H54 (cell line): ENCODE measurements around the gene KTN1.
A peak's percentile ranks its signal among the peaks of the same experiment; 100 is the strongest.

Experiments
- DNase-seq: peaks from one replicate; pipeline ENCODE4 v3.0.0; 2011; ENCODE audit warnings: low spot score, mixed read lengths; ENCODE audit not compliant: insufficient read length
- FAIRE-seq: peaks from 3 replicates; lab custom pipeline; 2011; peaks lifted over from hg19 to GRCh38; lab: Jason Lieb, UNC
- POLR2A ChIP-seq: IDR thresholded peaks from 2 replicates; pipeline ENCODE4 v1.6.1; 2011; ENCODE audit warnings: low read depth, mild to moderate bottlenecking, low read length

The KTN1 gene

DNA sequence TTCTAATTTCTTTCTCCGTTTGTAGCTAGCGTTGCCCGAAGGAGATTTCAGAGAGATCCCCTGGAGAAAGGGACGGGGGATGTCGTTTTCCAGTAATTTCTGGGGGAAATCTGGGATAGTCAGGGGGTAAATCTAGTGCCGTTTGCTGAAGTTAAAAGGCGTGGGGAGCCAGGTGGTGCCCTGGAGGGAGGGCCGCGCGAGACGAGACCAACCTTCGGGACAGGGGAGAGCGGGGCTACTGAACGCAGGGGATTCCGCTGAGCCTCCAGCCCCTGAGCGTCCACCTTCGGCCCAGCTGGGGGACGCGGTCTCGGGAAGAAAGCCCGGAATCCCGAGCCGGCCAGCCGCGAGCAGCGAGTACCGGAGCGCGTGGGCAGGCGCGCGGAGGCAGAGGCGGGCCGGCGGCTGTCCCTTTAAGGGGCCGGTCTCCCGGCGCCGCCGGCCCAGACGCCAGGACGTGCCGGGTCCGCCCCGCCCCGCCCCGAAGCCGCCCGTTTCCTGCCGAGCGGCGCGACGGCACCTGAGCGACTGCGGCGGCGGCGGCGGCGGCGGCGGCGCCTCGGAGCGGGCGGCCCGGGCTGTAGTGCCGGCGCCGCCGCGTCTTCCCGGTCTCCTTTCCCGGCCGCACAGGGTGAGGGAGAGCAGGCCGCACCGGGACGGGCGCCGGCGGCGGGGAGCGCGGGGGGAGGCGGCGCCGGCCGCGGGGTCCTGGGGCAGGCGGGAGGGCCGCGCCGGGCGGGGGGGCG lies at the start of gene KTN1:
Gene KTN1 (plus strand): TSS at position 484 of the 746 bp plus-strand sequence. CDS start 31,842 bp downstream, outside the sequence.
- no peak for FAIRE-seq
- TF ChIP-seq POLR2A: 0 out of 2 replicates have a peak, but pooled peaks have one; percentile 6
- DNase-seq: peak; percentile 62

GRCh38 chr14:55530464-55530863 lies 49.5 kb upstream of the KTN1 start:
- no peak for TF ChIP-seq POLR2A
- no peak for FAIRE-seq

GRCh38 chr14:55532645-55533344 lies 47.2 kb upstream of the KTN1 start:
- no peak for TF ChIP-seq POLR2A
- DNase-seq: no peak
- FAIRE-seq: no peak

More at GRCh38 chr14:55530464-55530863, 49.5 kb upstream of the KTN1 start:
- DNase-seq: no peak

- TF ChIP-seq POLR2A: no peak
- DNase-seq: no peak
- FAIRE-seq: no peak
Observed at GRCh38 chr14:55533960-55534359, 46.0 kb upstream of the KTN1 start.

DNA sequence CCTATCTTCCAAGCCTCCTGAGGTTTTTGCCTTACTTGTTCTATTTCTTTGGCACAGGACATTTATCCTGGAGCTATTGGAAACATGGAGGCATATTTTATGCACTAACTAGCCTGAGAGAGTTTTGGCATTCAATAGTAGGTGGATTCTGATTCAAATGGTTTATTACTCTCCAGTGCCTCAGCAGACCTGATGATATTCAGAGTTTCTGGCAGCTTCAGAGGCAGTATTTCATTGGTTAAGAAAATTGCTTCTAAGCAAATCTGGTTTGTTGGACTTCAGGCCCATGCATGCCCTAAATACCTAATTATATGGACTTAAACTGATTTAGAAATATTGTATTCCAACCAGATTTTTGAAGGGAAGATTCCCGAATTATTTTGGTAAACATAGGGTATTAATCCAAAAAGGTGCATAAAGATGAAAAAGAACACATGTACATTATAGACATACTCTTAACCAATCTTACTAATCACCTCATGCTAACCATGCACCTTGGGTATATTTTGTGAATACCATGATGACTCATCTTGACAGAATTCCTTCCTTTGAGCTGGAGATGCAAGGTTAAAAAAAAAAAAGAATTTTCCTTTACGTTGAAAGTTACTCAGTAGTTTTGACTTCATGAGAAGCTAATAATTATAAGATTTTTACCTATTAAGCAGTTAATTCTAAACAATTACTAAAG lies 44.3 kb upstream of the KTN1 start:
- FAIRE-seq (no peak), DNase-seq (no peak)
- no peak for TF ChIP-seq POLR2A

DNA sequence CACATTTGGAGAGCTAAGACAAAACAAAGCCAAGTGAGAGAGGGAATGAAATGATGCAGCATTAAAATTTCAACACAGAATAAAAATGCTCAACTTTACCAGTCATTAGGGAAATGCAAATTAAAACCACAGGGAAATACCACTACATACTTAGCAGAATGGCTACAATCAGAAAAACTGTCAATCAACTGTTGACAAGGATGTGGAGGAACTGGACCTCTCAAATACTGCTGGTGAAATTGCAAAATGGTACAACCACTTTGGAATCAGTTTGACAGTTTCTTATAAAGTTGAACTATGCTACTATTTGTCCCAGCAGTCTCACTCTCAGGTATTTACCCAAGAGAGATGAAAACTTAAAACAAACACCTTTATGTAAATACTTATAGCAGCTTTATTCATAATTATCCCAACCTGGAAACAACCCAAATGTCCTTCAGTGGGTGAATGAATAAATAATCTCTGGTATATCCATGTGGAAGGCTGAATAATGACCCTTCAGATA lies 43.8 kb upstream of the KTN1 start:
- no peak for TF ChIP-seq POLR2A
- DNase-seq (no peak), FAIRE-seq (no peak)

DNA sequence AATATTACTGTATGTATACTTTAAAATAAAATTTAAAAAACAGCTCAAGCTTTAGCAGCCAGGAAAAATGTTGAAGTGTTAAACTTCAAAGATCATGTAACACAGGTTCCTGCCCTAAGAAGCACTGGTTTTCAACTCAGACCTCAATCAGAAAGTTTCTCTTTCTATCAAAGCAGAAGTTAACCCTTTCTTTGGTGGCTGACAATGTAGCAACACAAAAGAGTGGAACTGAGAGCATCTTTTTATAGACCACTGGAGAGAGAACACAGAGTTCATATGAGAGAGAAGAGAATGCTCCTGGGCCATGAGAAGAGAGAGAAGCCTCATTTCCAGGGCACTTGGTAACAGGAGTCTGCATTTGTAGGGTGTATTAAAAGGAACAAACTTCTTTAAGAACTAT lies 42.2 kb upstream of the KTN1 start:
- DNase-seq: no peak
- FAIRE-seq: no peak
- TF ChIP-seq POLR2A: no peak

- FAIRE-seq (no peak), DNase-seq (no peak)
- TF ChIP-seq POLR2A: no peak
Observed at GRCh38 chr14:55539975-55540374, 40.0 kb upstream of the KTN1 start.

- no peak for DNase-seq
- FAIRE-seq: no peak
- TF ChIP-seq POLR2A: no peak
Observed at GRCh38 chr14:55540847-55541773, 38.9 kb upstream of the KTN1 start.

- no peak for FAIRE-seq
- DNase-seq: no peak
- TF ChIP-seq POLR2A: no peak
Observed at GRCh38 chr14:55545779-55546178, 34.2 kb upstream of the KTN1 start.

DNA sequence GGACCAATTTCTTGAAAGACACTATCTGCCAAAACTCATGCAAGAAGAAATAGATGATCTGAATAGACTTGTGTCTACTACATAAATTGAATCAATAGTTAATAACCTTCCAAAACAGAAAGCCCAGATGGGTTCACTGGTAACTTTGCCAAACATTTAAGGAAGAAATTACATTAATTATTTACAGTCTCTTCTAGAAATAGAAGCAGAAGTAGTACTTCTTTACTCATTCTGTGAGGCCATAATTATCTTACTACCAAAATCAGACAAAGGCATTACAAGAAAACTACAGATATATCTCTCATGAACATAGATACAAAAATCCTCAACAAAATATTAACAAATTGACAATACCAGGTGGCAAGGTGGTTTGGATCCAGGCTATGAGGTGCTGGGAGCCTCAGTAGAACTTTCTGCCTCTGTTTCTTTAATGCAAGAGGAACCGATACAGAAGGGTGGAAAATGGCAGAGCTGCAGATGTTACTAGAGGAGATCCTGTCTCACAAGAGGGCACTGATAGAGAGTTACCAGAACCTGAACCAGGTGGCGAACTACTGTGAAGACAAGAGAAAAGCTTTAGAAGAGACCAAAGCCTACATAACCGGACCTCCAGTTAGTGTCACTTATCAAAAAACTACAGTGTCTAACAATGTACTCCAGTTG lies 33.7 kb upstream of the KTN1 start:
- TF ChIP-seq POLR2A: no peak
- FAIRE-seq: no peak
- no peak for DNase-seq

GRCh38 chr14:55547650-55548315 lies 32.2 kb upstream of the KTN1 start:
- FAIRE-seq: no peak
- no peak for DNase-seq
- no peak for TF ChIP-seq POLR2A
